Esophagus (tissue), 2 donors: ENCODE measurements around the gene MVP. TPM values are rescaled to one million over a fixed set of nuclear protein-coding genes. Genes with fewer than 3 reads are reported as not detected.
A peak's percentile ranks its signal among the peaks of the same experiment; 100 is the strongest.

Experiments used
- H3K27ac ChIP-seq, 2 donors: one replicate each; pipeline ENCODE4 v1.5.1; 2013; ENCODE audit warnings: low read depth in 2 of 2, mild to moderate bottlenecking in 2 of 2, inconsistent platforms in 1 of 2, low read length in 1 of 2, moderate library complexity in 1 of 2
- H3K27me3 ChIP-seq, 2 donors: one replicate each; pipeline ENCODE4 v1.6.1; 2013; ENCODE audit warnings: low read length in 2 of 2, control low read depth in 1 of 2, mild to moderate bottlenecking in 1 of 2; ENCODE audit not compliant: insufficient read depth in 2 of 2, control insufficient read depth in 1 of 2
- H3K36me3 ChIP-seq, 2 donors: one replicate each; pipeline ENCODE4 v1.6.1; 2013; ENCODE audit warnings: low read length in 1 of 2; ENCODE audit not compliant: control insufficient read depth in 2 of 2, insufficient read depth in 2 of 2
- H3K4me1 ChIP-seq, 2 donors: one replicate each; pipeline ENCODE4 v1.6.1; 2013; ENCODE audit warnings: low read length in 1 of 2; ENCODE audit not compliant: control insufficient read depth in 2 of 2, insufficient read depth in 2 of 2
- H3K4me3 ChIP-seq, 2 donors: one replicate each; pipeline ENCODE4 v1.5.1; 2013; ENCODE audit warnings: low read length in 2 of 2, mild to moderate bottlenecking in 2 of 2, low read depth in 1 of 2, moderate library complexity in 1 of 2
- H3K9me3 ChIP-seq, 2 donors: one replicate each; pipeline ENCODE4 v1.6.1; 2013; ENCODE audit warnings: mild to moderate bottlenecking in 2 of 2, low read depth in 1 of 2, low read length in 1 of 2, moderate library complexity in 1 of 2; ENCODE audit not compliant: control insufficient read depth in 2 of 2, insufficient read depth in 1 of 2
- WGBS, 2 donors: extraction: QIAGEN DNeasy Blood & Tissue Kit; methylation state at CpG; one replicate each; pipeline ENCODE4 v1.1.7; 2013; 5-methylcytosine and 5-hydroxymethylcytosine counted together
- polyA plus RNA-seq, 2 donors: library from polyadenylated mRNA; stranded (reverse); fragments of 200-250 nt; gene quantifications; one replicate each; pipeline ENCODE4 v1.2.3, GENCODE V29; 2013
- donor health status: healthy with polysubstance abuse.
- donor health status: Bipolar disorder and iron deficiency.

The MVP gene
- polyA plus RNA-seq, 2 donors, result 63.3 to 69.4 TPM

- 54 to 65% methylated on average over 7 of the region's 7 CpGs for WGBS, 2 donors
- H3K27ac ChIP-seq, result no peak overlapping the region
- no peaks in the 10 kb centered on the region for H3K9me3 ChIP-seq
These were observed 32.4 kb downstream of the MVP start for GRCh38 chr16:29852654-29853053.

GRCh38 chr16:29854520-29855100 lies 34.3 kb downstream of the MVP start:
- H3K4me1 ChIP-seq, result no peaks in the 10 kb centered on the region
- no peak overlapping the region for H3K27ac ChIP-seq
- 83 to 85% methylated on average over 5 of the region's 5 CpGs for WGBS, 2 donors
- no peaks in the 10 kb centered on the region for H3K27me3 ChIP-seq
- H3K4me3 ChIP-seq, result no peak overlapping the region
- no peaks in the 10 kb centered on the region for H3K9me3 ChIP-seq
- H3K36me3 ChIP-seq, result peaks cover 4 to 12% of the 10 kb centered on the region in 2 donors

More at GRCh38 chr16:29852654-29853053, 32.4 kb downstream of the MVP start:
- Histone ChIP-seq H3K36me3 (peaks cover under 1% of the 10 kb centered on the region in 2 donors), H3K27me3 (no peaks in the 10 kb centered on the region), H3K4me1 (no peaks in the 10 kb centered on the region), H3K4me3 (no peak overlapping the region)

- Histone ChIP-seq H3K9me3 (no peaks in the 10 kb centered on the region), H3K4me3 (no peak overlapping the region), H3K27ac (no peak overlapping the region), H3K4me1 (peaks cover 2 to 4% of the 10 kb centered on the region in 2 donors), H3K36me3 (peaks cover 4 to 23% of the 10 kb centered on the region in 2 donors), H3K27me3 (no peaks in the 10 kb centered on the region)
- 78 to 80% methylated on average over 7 of the region's 7 CpGs for WGBS, 2 donors
These were observed 37.0 kb downstream of the MVP start for GRCh38 chr16:29857133-29857760.

- H3K27me3 ChIP-seq, result no peaks in the 10 kb centered on the region
- WGBS, 2 donors, result 68 to 82% methylated on average over 10 of the region's 10 CpGs
- no peaks in the 10 kb centered on the region for H3K9me3 ChIP-seq
- no peak overlapping the region for H3K4me3 ChIP-seq
- no peak overlapping the region for H3K27ac ChIP-seq
- peaks cover 2 to 4% of the 10 kb centered on the region in 2 donors for H3K4me1 ChIP-seq
- peaks cover 4 to 23% of the 10 kb centered on the region in 2 donors for H3K36me3 ChIP-seq
These were observed 38.0 kb downstream of the MVP start for GRCh38 chr16:29858149-29858849.

- H3K27ac ChIP-seq, result no peak overlapping the region
- WGBS, 2 donors, result 94% methylated on average over 19 of the region's 19 CpGs
- no peaks in the 10 kb centered on the region for H3K9me3 ChIP-seq
- peaks cover 4 to 23% of the 10 kb centered on the region in 2 donors for H3K36me3 ChIP-seq
- peaks cover 2 to 7% of the 10 kb centered on the region in 2 donors for H3K4me1 ChIP-seq
- H3K27me3 ChIP-seq, result no peaks in the 10 kb centered on the region
- H3K4me3 ChIP-seq, result no peak overlapping the region
These were observed 38.7 kb downstream of the MVP start for GRCh38 chr16:29858974-29859373.

- Histone ChIP-seq H3K27ac (no peak overlapping the region), H3K4me1 (peaks cover 2 to 7% of the 10 kb centered on the region in 2 donors), H3K4me3 (no peak overlapping the region), H3K36me3 (peaks cover 4 to 23% of the 10 kb centered on the region in 2 donors), H3K9me3 (no peaks in the 10 kb centered on the region), H3K27me3 (no peaks in the 10 kb centered on the region)
- 87 to 90% methylated on average over 9 of the region's 9 CpGs for WGBS, 2 donors
These were observed 40.0 kb downstream of the MVP start for GRCh38 chr16:29860218-29860617.

GRCh38 chr16:29862383-29862883 lies 42.2 kb downstream of the MVP start:
- 1 to 2% methylated on average over 27 of the region's 27 CpGs for WGBS, 2 donors
- Histone ChIP-seq H3K27me3 (no peaks in the 10 kb centered on the region), H3K36me3 (peaks cover 4 to 23% of the 10 kb centered on the region in 2 donors), H3K4me3 (peak overlapping the region; percentile 75 to 99), H3K27ac (peak overlapping the region; percentile 82), H3K4me1 (peaks cover 2 to 7% of the 10 kb centered on the region in 2 donors), H3K9me3 (no peaks in the 10 kb centered on the region)

- Histone ChIP-seq H3K4me1 (peaks cover 2 to 7% of the 10 kb centered on the region in 2 donors), H3K27ac (peak within 1 kb of the TSS; percentile 82), H3K36me3 (peaks cover 4 to 23% of the 10 kb centered on the region in 2 donors), H3K9me3 (no peaks in the 10 kb centered on the region), H3K27me3 (no peaks in the 10 kb centered on the region), H3K4me3 (peak within 1 kb of the TSS; percentile 75 to 99)
- 0 to 1% methylated on average over 53 to 57 of the region's 57 CpGs for WGBS, 2 donors
These were observed 42.8 kb downstream of the MVP start, which contains the start of gene CDIPT for GRCh38 chr16:29862884-29863668. CDIPT (minus strand) TSS chr16:29863226; CDS start chr16:29862857, 369 bp downstream.

GRCh38 chr16:29863669-29863984 lies 43.4 kb downstream of the MVP start:
- Histone ChIP-seq H3K4me1 (peaks cover 2 to 7% of the 10 kb centered on the region in 2 donors), H3K36me3 (peaks cover 4 to 21% of the 10 kb centered on the region in 2 donors), H3K27me3 (no peaks in the 10 kb centered on the region), H3K9me3 (no peaks in the 10 kb centered on the region), H3K27ac (peak overlapping the region in 1 of 2 donors; percentile 82), H3K4me3 (peak overlapping the region; percentile 75 to 99)
- WGBS, 2 donors, result 30 to 31% methylated on average over 15 to 16 of the region's 16 CpGs
